Lower leg skin (tissue), 4 donors: Measurements from ENCODE around the gene SCUBE1. TPM values are rescaled to one million over a fixed set of nuclear protein-coding genes. Genes with fewer than 3 reads are reported as not detected.

Experiments used
- DNase-seq, 2 donors: peaks; one replicate each; pipeline ENCODE4 v3.0.0-alpha.2; 2019; ENCODE audit warnings: low spot score in 2 of 2
- H3K4me3 ChIP-seq: fragments of 200-600 bp; sonication (generic); 2 replicates; pipeline ENCODE4 v1.5.1; 2017; ENCODE audit warnings: mild to moderate bottlenecking, low read depth; ENCODE audit not compliant: poor library complexity, severe bottlenecking
- POLR2A ChIP-seq, 2 donors: fragments of 450-650 bp; IDR thresholded peaks; one replicate each; pipeline ENCODE4 v1.6.1; 2016 to 2017; ENCODE audit warnings: antibody characterized with exemption in 2 of 2, mild to moderate bottlenecking in 1 of 2, moderate library complexity in 1 of 2
- WGBS, 2 donors: methylation state at CpG; one replicate each; pipeline ENCODE4 v1.1.5; 2018; 5-methylcytosine and 5-hydroxymethylcytosine counted together
- intact Hi-C: fragments of 100-400 bp; cut with DNase I; formaldehyde crosslinking; loops from one replicate; pipeline ENCODE4 v1.15.0; 2023; ENCODE audit warnings: low total_unique reads
- total RNA-seq, 4 donors: library from RNA; depleted of rRNA; stranded (reverse); fragments of >200 nt; gene quantifications; one replicate each; pipeline ENCODE4 v1.1.0, GENCODE V29; 2016
- TF ChIP-seq, protein P1 (sequence below), 3 donors: fragments of 450-650 bp; IDR thresholded peaks; one replicate each; pipeline ENCODE4 v1.5.1; 2016; ENCODE audit warnings: antibody characterized with exemption in 3 of 3, mild to moderate bottlenecking in 3 of 3, moderate library complexity in 2 of 3

The SCUBE1 gene
- total RNA-seq, 4 donors from 2014 or later, result 0.20 to 1.1 (median 0.28) TPM

DNA sequence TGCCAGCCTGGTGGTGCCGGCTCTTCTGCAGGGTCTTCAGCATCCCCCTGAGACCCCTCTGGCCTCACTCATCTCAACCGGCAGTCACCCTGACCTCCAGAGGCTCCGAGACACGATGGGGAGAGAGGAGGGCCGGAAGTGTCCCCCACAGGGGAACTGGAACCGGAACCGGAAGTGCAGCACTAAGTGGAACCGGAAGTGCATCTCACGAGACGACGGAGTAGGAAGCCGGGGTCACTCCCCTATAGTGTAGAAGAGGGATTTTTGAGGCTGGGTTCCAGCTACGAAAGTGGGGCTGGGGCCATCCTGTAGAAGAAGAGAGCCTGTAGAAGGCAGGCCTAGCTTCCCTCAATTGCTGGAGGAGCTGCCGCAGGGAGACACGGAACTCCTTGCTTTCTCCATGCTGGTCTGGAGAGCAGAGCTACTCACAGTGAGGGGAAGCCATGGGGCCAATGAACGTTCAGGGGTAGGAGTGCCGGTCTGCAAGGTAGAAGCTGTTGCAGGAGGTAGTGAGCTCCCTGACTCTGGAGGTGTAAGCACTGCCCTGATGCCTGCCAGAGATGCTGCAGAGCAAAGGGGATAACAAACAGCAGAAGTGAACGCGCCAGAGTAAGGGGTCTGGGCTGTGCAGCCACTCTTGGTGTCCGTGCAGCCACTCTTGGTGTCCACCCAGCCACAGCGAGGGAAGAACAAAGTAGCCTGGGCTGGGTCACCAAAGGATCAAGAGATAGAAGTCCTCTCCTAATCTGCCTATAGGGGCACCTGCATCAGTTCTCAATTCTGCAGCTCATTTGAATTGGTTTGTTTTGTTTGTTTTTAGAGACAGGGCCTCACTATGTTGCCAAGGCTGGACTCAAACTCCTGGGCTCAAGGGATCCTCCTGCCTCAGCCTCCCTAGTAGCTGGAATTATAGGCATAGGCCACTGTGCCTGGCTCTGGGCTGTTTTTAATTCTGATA, 21.9 kb downstream of the SCUBE1 start:
- intact Hi-C loops, result no loop called here
- WGBS, 2 donors, result 86 to 90% methylated on average over 20 to 21 of the region's 21 CpGs
- TF ChIP-seq, protein P1, sequence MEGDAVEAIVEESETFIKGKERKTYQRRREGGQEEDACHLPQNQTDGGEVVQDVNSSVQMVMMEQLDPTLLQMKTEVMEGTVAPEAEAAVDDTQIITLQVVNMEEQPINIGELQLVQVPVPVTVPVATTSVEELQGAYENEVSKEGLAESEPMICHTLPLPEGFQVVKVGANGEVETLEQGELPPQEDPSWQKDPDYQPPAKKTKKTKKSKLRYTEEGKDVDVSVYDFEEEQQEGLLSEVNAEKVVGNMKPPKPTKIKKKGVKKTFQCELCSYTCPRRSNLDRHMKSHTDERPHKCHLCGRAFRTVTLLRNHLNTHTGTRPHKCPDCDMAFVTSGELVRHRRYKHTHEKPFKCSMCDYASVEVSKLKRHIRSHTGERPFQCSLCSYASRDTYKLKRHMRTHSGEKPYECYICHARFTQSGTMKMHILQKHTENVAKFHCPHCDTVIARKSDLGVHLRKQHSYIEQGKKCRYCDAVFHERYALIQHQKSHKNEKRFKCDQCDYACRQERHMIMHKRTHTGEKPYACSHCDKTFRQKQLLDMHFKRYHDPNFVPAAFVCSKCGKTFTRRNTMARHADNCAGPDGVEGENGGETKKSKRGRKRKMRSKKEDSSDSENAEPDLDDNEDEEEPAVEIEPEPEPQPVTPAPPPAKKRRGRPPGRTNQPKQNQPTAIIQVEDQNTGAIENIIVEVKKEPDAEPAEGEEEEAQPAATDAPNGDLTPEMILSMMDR (IDR thresholded peaks at IDR 0.05), result no peak
- no peak for TF ChIP-seq POLR2A (IDR thresholded peaks at IDR 0.05)
- no peak for DNase-seq
- H3K4me3 ChIP-seq, result no peak overlapping the region

DNA sequence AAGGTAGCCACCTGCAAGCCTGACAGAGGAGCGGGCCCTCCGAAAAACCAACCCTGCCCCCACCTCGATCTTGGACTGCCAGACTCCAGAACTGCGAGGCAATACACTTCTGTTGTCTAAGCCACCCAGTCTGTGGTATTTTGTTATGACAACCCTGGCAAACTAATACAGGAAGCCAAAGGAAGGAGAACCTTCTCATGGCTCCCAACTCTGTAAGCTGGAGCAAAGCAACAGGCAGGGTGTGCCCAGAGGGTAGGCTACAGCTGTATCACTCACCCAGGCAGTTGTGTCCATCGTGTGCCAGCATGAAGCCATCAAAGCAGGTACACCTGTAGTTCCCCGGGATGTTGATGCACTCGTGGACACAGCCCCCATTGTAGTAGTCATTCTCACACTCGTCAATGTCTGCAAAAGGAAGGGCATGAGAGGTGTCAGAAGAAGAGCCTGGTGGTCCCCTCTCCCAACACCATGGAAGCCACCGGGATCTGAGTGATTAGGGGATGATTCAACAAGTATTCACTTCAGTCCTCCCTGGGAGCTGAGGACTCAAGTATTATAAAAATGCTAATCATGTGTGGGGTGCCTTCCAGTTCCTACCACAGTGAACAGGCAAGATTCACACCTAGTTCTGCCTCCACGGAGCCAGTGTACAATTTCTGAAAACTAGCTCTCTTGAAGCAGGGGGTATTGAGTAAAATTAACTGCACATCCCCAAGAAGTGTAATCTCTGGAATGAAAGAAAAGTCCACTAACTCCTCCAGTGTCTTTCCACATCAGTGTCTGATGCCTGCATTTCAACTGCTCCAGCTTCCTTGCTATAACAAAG, 23.3 kb downstream of the SCUBE1 start:
- 70 to 75% methylated on average over 10 of the region's 10 CpGs for WGBS, 2 donors
- intact Hi-C loops, result no loop called here
- no peak for DNase-seq
- TF ChIP-seq POLR2A (IDR thresholded peaks at IDR 0.05), result no peak
- TF ChIP-seq, protein P1 (IDR thresholded peaks at IDR 0.05), result no peak
- H3K4me3 ChIP-seq, result no peak overlapping the region

DNA sequence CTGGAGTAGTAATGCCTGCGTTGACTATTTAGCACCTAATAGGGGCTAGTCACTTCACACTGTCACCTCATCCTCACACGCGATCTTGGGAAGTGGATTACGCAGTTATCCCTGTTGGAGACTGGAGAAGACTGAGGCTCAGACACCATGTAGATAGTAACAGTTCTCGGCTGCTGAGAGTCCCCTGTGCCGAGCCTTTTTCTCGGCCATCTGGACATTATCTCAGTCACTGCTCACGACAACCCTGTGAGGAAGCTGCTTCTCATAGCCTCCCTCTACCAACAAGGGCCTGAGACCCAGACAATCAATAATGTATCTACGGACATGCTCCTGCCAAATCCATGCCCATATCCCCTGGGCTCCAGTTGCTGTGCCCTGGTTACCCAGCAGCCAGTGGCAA, 25.9 kb downstream of the SCUBE1 start:
- WGBS, 2 donors, result 89 to 91% methylated on average over 9 of the region's 9 CpGs
- H3K4me3 ChIP-seq, result no peak overlapping the region
- TF ChIP-seq, protein P1 (IDR thresholded peaks at IDR 0.05), result no peak
- no peak for TF ChIP-seq POLR2A (IDR thresholded peaks at IDR 0.05)
- intact Hi-C loops, result no loop called here
- DNase-seq, result no peak

DNA sequence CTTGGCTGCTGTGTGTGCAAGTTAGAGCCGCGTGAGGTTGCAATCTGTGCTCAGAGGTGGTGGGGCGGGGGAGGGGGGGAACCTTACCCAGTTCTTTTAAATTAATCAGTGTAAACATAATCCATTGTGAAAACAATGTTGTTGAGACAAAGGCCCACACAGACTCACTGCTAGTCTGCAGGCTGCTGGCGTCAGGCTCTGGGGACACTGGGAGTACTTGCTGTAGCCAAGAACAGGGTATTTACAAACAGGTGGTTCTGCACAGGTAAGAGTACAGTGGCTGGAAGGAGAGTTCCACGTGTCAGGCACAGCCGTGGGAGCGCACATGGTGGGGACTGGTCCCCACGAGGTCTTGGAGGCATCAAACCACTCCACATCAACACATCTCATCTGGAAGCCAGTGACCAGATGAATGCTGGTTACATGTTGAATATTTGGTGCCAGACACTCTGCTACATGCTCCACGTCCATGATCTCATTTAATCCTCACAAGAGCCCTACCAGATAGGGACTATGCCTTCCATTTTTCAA, 27.4 kb downstream of the SCUBE1 start:
- H3K4me3 ChIP-seq, result no peak overlapping the region
- no peak for DNase-seq
- intact Hi-C loops, result no loop called here
- 83 to 89% methylated on average over 9 of the region's 9 CpGs for WGBS, 2 donors
- TF ChIP-seq POLR2A (IDR thresholded peaks at IDR 0.05), result no peak
- TF ChIP-seq, protein P1 (IDR thresholded peaks at IDR 0.05), result no peak

DNA sequence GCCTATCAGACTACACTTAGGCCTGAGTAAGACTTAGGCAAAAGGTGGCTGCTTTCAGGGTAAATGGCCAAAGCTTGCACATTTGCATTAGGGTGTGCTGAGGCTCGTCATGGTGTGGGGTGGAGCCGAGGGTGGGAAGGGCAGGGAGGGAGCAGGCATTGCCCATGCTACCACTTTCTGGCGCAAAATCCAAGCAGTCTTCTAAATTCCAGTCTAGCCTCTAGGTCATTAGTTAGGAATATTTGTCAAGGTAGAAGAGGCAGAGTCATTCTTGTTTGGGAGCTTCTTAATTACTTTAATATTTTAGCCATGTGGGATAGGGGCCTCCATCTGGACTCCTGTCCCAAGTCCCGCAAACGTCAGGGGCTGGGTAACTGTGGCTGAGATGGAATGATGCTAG, 28.6 kb downstream of the SCUBE1 start:
- TF ChIP-seq, protein P1 (IDR thresholded peaks at IDR 0.05), result no peak
- no peak for TF ChIP-seq POLR2A (IDR thresholded peaks at IDR 0.05)
- H3K4me3 ChIP-seq, result no peak overlapping the region
- intact Hi-C loops, result no loop called here
- WGBS, 2 donors, result 60 to 84% methylated on average over 5 of the region's 5 CpGs
- no peak for DNase-seq
